Measurements from ENCODE around the gene SEMA3G. TPM values are rescaled to one million over a fixed set of nuclear protein-coding genes. Genes with fewer than 3 reads are reported as not detected.

Gene SEMA3G
- total RNA-seq, 1 donor from 2014 or later, result 27.6 TPM

DNA sequence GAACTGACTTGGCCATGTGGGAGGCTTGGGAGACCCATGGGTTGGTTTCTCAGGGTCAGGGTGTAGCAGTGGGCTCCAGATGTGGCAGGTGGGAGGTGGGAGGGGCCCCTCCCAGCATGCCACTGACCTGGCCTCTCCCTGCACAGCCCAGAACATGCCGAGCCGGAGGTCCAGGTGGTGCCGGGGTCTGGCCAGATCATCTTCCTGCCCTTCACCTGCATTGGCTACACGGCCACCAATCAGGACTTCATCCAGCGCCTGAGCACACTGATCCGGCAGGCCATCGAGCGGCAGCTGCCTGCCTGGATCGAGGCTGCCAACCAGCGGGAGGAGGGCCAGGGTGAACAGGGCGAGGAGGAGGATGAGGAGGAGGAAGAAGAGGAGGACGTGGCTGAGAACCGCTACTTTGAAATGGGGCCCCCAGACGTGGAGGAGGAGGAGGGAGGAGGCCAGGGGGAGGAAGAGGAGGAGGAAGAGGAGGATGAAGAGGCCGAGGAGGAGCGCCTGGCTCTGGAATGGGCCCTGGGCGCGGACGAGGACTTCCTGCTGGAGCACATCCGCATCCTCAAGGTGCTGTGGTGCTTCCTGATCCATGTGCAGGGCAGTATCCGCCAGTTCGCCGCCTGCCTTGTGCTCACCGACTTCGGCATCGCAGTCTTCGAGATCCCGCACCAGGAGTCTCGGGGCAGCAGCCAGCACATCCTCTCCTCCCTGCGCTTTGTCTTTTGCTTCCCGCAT, 42.3 kb upstream of the SEMA3G start:
- TF ChIP-seq, protein P1, sequence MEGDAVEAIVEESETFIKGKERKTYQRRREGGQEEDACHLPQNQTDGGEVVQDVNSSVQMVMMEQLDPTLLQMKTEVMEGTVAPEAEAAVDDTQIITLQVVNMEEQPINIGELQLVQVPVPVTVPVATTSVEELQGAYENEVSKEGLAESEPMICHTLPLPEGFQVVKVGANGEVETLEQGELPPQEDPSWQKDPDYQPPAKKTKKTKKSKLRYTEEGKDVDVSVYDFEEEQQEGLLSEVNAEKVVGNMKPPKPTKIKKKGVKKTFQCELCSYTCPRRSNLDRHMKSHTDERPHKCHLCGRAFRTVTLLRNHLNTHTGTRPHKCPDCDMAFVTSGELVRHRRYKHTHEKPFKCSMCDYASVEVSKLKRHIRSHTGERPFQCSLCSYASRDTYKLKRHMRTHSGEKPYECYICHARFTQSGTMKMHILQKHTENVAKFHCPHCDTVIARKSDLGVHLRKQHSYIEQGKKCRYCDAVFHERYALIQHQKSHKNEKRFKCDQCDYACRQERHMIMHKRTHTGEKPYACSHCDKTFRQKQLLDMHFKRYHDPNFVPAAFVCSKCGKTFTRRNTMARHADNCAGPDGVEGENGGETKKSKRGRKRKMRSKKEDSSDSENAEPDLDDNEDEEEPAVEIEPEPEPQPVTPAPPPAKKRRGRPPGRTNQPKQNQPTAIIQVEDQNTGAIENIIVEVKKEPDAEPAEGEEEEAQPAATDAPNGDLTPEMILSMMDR (IDR thresholded peaks at IDR 0.05), result no peak
- H3K9me3 ChIP-seq, result no peaks in the 10 kb centered on the region
- H3K4me3 ChIP-seq, result no peak overlapping the region
- DNase-seq, result peak; percentile 61
- peaks cover 74% of the 10 kb centered on the region for H3K36me3 ChIP-seq
- peaks cover 36% of the 10 kb centered on the region for H3K4me1 ChIP-seq
- H3K27ac ChIP-seq, result no peak overlapping the region
- no peaks in the 10 kb centered on the region for H3K27me3 ChIP-seq
- no peak for ATAC-seq
- intact Hi-C loops (cut with DNase I), result no loop called here

GRCh38 chr3:52484680-52485461, 40.0 kb upstream of the SEMA3G start:
- H3K9me3 ChIP-seq, result no peaks in the 10 kb centered on the region
- H3K27ac ChIP-seq, result peak overlapping the region; percentile 55
- intact Hi-C loops (cut with DNase I), result no loop called here
- peaks cover 18% of the 10 kb centered on the region for H3K4me1 ChIP-seq
- TF ChIP-seq, protein P1 (IDR thresholded peaks at IDR 0.05), result no peak
- no peaks in the 10 kb centered on the region for H3K27me3 ChIP-seq
- H3K4me3 ChIP-seq, result no peak overlapping the region
- H3K36me3 ChIP-seq, result peaks cover 75% of the 10 kb centered on the region
- no peak for ATAC-seq
- no peak for DNase-seq

- Histone ChIP-seq H3K27ac (peak overlapping the region; percentile 4), H3K4me3 (no peak overlapping the region), H3K4me1 (peaks cover 15% of the 10 kb centered on the region), H3K9me3 (no peaks in the 10 kb centered on the region), H3K36me3 (peaks cover 75% of the 10 kb centered on the region), H3K27me3 (no peaks in the 10 kb centered on the region)
- ATAC-seq (peak; percentile 6), DNase-seq (peak; percentile 53)
- intact Hi-C loops (cut with DNase I), result no loop called here
- TF ChIP-seq, protein P1 (IDR thresholded peaks at IDR 0.05), result no peak
Observed at GRCh38 chr3:52483577-52484381, 38.9 kb upstream of the SEMA3G start.

- DNase-seq, result peak; percentile 54
- intact Hi-C loops (cut with DNase I), result no loop called here
- TF ChIP-seq, protein P1 (IDR thresholded peaks at IDR 0.05), result no peak
- H3K9me3 ChIP-seq, result no peaks in the 10 kb centered on the region
- peaks cover 75% of the 10 kb centered on the region for H3K36me3 ChIP-seq
- H3K4me1 ChIP-seq, result peaks cover 15% of the 10 kb centered on the region
- no peak for ATAC-seq
- H3K27me3 ChIP-seq, result no peaks in the 10 kb centered on the region
- peak overlapping the region; percentile 4 for H3K27ac ChIP-seq
- no peak overlapping the region for H3K4me3 ChIP-seq
Observed at GRCh38 chr3:52483081-52483480, 38.2 kb upstream of the SEMA3G start.

GRCh38 chr3:52481819-52482521, 37.1 kb upstream of the SEMA3G start:
- Histone ChIP-seq H3K27ac (no peak overlapping the region), H3K4me3 (no peak overlapping the region), H3K36me3 (peaks cover 75% of the 10 kb centered on the region), H3K9me3 (no peaks in the 10 kb centered on the region), H3K4me1 (peaks cover 15% of the 10 kb centered on the region), H3K27me3 (no peaks in the 10 kb centered on the region)
- DNase-seq, result peak; percentile 68
- intact Hi-C loops (cut with DNase I), result no loop called here
- TF ChIP-seq, protein P1 (IDR thresholded peaks at IDR 0.05), result peak; percentile 37
- no peak for ATAC-seq

All from upper lobe of right lung (tissue), 1 donor.